ENCODE measurements around the gene CDC42BPA. TPM values are rescaled to one million over a fixed set of nuclear protein-coding genes. Genes with fewer than 3 reads are reported as not detected.

The CDC42BPA gene
- total and polyA plus RNA-seq, 2 donors (not counting 3 experiments of a cell fraction or from before 2014, with no cell fraction given) = 26.1 to 92.6 TPM

DNA sequence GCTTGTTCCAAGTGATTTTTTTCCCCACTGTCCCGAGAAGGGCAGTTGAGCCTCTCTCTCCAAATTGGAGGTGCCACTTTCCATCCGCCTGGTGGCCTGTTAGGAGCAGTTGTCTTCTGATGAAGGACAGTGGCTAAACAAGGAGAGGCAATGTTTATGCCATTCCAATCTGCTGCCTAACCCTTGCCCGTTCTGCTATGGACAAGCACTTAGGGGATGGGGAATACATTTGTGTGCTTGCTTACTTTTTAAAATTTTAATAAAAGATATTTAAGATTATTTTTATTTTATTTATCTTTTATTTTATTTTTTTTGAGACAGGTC, 366.2 kb downstream of the CDC42BPA start:
- ChIA-PET CTCF (no interaction called here), POLR2A (no interaction called here)
- Histone ChIP-seq H3K4me3 (replicated peaks in 1 of 3; ENCODE audit: insufficient read depth in 1 of 3, low read depth in 1 of 3, low read length in 3 of 3) (no peak overlapping the region), H4K20me1 (replicated peaks; ENCODE audit: control insufficient read depth, extremely low read depth, insufficient read depth, low read length) (no peaks in the 10 kb centered on the region), H3K9me1 (replicated peaks; ENCODE audit: control insufficient read depth, extremely low read depth, insufficient read depth, low read length) (no peaks in the 10 kb centered on the region), H3K4me2 (ENCODE audit: insufficient read depth, low read length) (no peak overlapping the region), H3K36me3 (ENCODE audit: control insufficient read depth in 2 of 2, extremely low read depth in 1 of 2, insufficient read depth in 2 of 2, low read length in 2 of 2) (no peaks in the 10 kb centered on the region), H3K27ac (ENCODE audit: insufficient read depth, low read depth, low read length) (no peak overlapping the region), H3K79me2 (ENCODE audit: control insufficient read depth, insufficient read depth, low read length) (no peaks in the 10 kb centered on the region), H2AFZ (ENCODE audit: low read depth, low read length) (no peak overlapping the region), H3K9ac (replicated peaks; ENCODE audit: extremely low read depth, insufficient read depth, low read length) (no peak overlapping the region), H3K27me3 (ENCODE audit: control insufficient read depth in 2 of 2, insufficient read depth in 2 of 2, low read length in 2 of 2) (no peaks in the 10 kb centered on the region), H3K4me1 (ENCODE audit: control insufficient read depth, extremely low read depth, insufficient read depth, low read length) (no peaks in the 10 kb centered on the region), H3K9me3 (replicated peaks; ENCODE audit: control insufficient read depth, insufficient read depth, low read length) (no peaks in the 10 kb centered on the region)
- DNase-seq (ENCODE audit: low read depth, low spot score) (no peak), FAIRE-seq (no peak)
- no TSS peak for BruUV-seq (replicated peaks)
- TF ChIP-seq EZH2 (IDR thresholded peaks at IDR 0.05; ENCODE audit: borderline replicate concordance, low read depth, low read length, severe bottlenecking) = no peak
- TF ChIP-seq POLR2AphosphoS5 (IDR thresholded peaks at IDR 0.05; ENCODE audit: insufficient read depth, low read depth, low read length) = no peak
- TF ChIP-seq POLR2A (IDR thresholded peaks at IDR 0.05; ENCODE audit: low read depth, low read length) = no peak
- no peak for TF ChIP-seq MYC (IDR thresholded peaks at IDR 0.05; ENCODE audit: low read depth, low read length)
- TF ChIP-seq, protein P1, sequence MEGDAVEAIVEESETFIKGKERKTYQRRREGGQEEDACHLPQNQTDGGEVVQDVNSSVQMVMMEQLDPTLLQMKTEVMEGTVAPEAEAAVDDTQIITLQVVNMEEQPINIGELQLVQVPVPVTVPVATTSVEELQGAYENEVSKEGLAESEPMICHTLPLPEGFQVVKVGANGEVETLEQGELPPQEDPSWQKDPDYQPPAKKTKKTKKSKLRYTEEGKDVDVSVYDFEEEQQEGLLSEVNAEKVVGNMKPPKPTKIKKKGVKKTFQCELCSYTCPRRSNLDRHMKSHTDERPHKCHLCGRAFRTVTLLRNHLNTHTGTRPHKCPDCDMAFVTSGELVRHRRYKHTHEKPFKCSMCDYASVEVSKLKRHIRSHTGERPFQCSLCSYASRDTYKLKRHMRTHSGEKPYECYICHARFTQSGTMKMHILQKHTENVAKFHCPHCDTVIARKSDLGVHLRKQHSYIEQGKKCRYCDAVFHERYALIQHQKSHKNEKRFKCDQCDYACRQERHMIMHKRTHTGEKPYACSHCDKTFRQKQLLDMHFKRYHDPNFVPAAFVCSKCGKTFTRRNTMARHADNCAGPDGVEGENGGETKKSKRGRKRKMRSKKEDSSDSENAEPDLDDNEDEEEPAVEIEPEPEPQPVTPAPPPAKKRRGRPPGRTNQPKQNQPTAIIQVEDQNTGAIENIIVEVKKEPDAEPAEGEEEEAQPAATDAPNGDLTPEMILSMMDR (IDR thresholded peaks at IDR 0.05; ENCODE audit: extremely low read depth in 1 of 2, insufficient read depth in 1 of 2, low read depth in 1 of 2, low read length in 2 of 2) = no peak
- TF ChIP-seq FOS (IDR thresholded peaks at IDR 0.05; ENCODE audit: borderline replicate concordance, insufficient read depth, low read length) = no peak
- TF ChIP-seq MAX (IDR thresholded peaks at IDR 0.05; ENCODE audit: insufficient read depth, insufficient read length) = no peak
- TF ChIP-seq GATA2 (IDR thresholded peaks at IDR 0.05; ENCODE audit: insufficient read depth, insufficient read length, low read depth, low read length) = no peak
- TF ChIP-seq JUN (IDR thresholded peaks at IDR 0.05; ENCODE audit: borderline replicate concordance, insufficient read depth, insufficient read length, low read depth) = no peak
- dilution Hi-C loops (cut with MboI; ENCODE audit: extremely low pct_ligation_motif_present, low sequenced_read_pairs) (no loop called here), intact Hi-C loops (cut with micrococcal nuclease) (no loop called here)

All from endothelial cell of umbilical vein (primary cell).